Measurements from ENCODE around the gene SDK1. TPM values are rescaled to one million over a fixed set of nuclear protein-coding genes. Genes with fewer than 3 reads are reported as not detected.

Gene SDK1
- total RNA-seq, 1 donor from 2014 or later: 3.9 TPM

DNA sequence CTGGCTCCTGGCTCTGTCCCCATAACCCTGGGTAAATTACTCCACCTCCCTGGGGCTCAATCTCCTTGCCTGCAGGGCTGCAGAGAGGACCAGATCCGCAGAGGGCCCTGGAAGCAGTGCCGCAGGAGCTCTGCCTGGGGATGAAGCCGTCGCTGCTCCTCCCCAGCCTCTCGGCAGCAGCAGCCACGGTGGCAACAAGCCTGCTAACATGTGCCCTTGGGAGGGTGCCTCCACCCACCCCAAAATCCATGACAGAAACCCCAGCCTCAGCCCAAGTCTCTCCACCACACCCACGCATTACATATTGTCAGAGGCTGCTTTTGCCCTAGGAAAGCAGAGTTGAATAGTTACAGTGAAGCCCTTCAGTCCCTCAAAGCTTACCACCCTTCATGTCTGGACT lies 894.6 kb downstream of the SDK1 start:
- Histone ChIP-seq H3K36me3 (ENCODE audit: control insufficient read depth, insufficient read depth, low read length) (no peaks in the 10 kb centered on the region), H3K4me3 (ENCODE audit: low read depth, low read length) (no peak overlapping the region), H3K27me3 (ENCODE audit: control insufficient read depth, insufficient read depth, low read length) (no peaks in the 10 kb centered on the region)
- no peak for TF ChIP-seq CTCF (IDR thresholded peaks at IDR 0.05; ENCODE audit: insufficient read depth, low read length, poor library complexity, severe bottlenecking)
- DNase-seq (ENCODE audit: low read depth): no peak

DNA sequence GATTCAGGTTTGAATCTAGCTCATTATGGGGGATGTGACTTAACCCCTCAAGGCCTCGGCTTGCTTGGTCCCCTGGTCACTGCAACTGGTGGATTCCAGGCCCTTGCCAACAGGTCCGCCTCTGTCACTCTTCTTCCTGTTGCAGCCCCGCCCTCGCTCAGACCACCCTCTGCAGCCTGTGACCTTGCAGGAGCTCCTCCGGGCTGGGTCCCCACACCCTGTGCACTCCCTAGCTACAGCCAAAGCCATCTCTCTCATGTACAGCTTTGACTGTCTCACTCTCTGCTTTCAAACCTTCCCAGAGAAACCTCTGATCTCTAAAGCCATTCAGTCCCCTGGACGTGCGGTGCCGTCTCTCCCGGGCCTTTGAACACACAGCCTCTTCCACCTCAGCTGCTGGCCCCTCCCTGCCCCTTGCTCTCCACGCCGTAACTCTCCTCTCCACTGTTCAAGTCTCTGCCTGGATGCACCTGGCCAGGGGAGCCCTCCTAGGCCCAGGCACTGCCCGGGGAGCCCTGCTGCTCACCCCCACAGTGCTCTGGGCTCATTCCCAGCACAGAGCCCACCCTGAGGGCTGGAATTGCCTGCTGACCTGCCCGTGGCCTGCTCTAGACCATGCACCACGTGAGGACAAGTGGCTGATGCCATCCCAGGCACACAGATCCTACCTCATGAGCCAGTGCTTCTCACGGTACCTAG lies 895.2 kb downstream of the SDK1 start:
- DNase-seq (ENCODE audit: low read depth): no peak
- TF ChIP-seq CTCF (IDR thresholded peaks at IDR 0.05; ENCODE audit: insufficient read depth, low read length, poor library complexity, severe bottlenecking): no peak
- Histone ChIP-seq H3K36me3 (ENCODE audit: control insufficient read depth, insufficient read depth, low read length) (no peaks in the 10 kb centered on the region), H3K4me3 (ENCODE audit: low read depth, low read length) (no peak overlapping the region), H3K27me3 (ENCODE audit: control insufficient read depth, insufficient read depth, low read length) (no peaks in the 10 kb centered on the region)

- Histone ChIP-seq H3K4me3 (ENCODE audit: low read depth, low read length) (no peak overlapping the region), H3K27me3 (ENCODE audit: control insufficient read depth, insufficient read depth, low read length) (peaks cover 11% of the 10 kb centered on the region), H3K36me3 (ENCODE audit: control insufficient read depth, insufficient read depth, low read length) (no peaks in the 10 kb centered on the region)
- no peak for TF ChIP-seq CTCF (IDR thresholded peaks at IDR 0.05; ENCODE audit: insufficient read depth, low read length, poor library complexity, severe bottlenecking)
- DNase-seq (ENCODE audit: low read depth): no peak
Observed at GRCh38 chr7:4198301-4198700, 897.2 kb downstream of the SDK1 start.

- Histone ChIP-seq H3K27me3 (ENCODE audit: control insufficient read depth, insufficient read depth, low read length) (peaks cover 25% of the 10 kb centered on the region), H3K4me3 (ENCODE audit: low read depth, low read length) (no peak overlapping the region), H3K36me3 (ENCODE audit: control insufficient read depth, insufficient read depth, low read length) (no peaks in the 10 kb centered on the region)
- no peak for TF ChIP-seq CTCF (IDR thresholded peaks at IDR 0.05; ENCODE audit: insufficient read depth, low read length, poor library complexity, severe bottlenecking)
- no peak for DNase-seq (ENCODE audit: low read depth)
Observed at GRCh38 chr7:4200546-4201094, 899.6 kb downstream of the SDK1 start.

DNA sequence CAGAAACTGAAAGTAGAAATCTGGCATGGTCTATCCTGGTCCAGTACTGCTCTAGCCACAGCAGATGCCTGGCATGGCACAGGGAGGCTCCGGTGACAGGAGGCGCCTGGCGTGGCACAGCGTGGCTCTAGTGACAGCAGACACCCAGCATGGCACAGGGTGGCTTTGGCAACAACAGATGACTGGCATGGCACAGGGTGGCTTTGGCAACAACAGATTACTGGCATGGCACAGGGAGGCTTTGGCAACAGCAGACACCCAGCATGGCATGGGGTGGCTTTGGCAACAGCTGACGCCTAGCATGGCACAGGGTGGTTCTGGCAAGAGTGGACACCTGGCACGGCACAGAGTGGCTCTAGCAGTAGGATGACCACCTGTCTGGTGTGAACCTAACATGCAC lies 900.5 kb downstream of the SDK1 start:
- no peak for TF ChIP-seq CTCF (IDR thresholded peaks at IDR 0.05; ENCODE audit: insufficient read depth, low read length, poor library complexity, severe bottlenecking)
- DNase-seq (ENCODE audit: low read depth): no peak
- no peak overlapping the region for H3K4me3 ChIP-seq (ENCODE audit: low read depth, low read length)

More for the DNA sequence above, 900.5 kb downstream of the SDK1 start:
- Histone ChIP-seq H3K27me3 (ENCODE audit: control insufficient read depth, insufficient read depth, low read length) (peaks cover 25% of the 10 kb centered on the region), H3K36me3 (ENCODE audit: control insufficient read depth, insufficient read depth, low read length) (no peaks in the 10 kb centered on the region)

Data from kidney epithelial cell (primary cell).